ENCODE measurements around the gene LEP. TPM values are rescaled to one million over a fixed set of nuclear protein-coding genes. Genes with fewer than 3 reads are reported as not detected.

Gene LEP
- polyA plus RNA-seq, 3 donors, result 0.12 to 0.13 TPM; not detected in 1

DNA sequence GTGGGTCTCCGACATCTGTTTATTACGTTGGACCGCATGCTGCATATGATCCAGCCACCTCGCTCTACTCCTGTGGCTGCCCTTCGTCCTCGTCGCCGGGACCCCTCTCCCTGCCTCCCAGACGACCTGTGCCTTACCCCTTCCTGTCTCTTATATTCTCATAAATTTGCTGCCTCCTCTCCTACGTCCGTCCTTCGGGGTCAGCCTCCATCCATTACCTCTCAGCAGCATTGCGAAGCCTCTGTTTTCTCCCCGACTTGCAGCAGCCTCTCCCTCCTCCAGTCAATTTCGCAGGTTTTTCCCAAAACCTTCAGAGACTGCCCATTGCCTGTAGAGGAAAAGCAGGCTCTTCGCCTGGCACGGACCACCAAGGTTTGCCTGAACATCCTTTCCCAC, 39.4 kb upstream of the LEP start:
- H2AFZ ChIP-seq (ENCODE audit: insufficient read depth, low read depth, low read length, poor library complexity, severe bottlenecking), result peak overlapping the region; percentile 8
- no peaks in the 10 kb centered on the region for H4K20me1 ChIP-seq (ENCODE audit: insufficient read depth, low read length)
- Mint-ChIP-seq H3K27me3 (ENCODE audit: low read depth in 3 of 3) (peaks cover 46 to 58% (median 48%) of the 10 kb centered on the region in 3 donors), H3K4me3 (peak overlapping the region; percentile 51 to 91), H3K27ac (no peak overlapping the region), H3K36me3 (peaks cover 0 to 21% of the 10 kb centered on the region in 2 donors), H3K9me3 (peaks cover 2 to 28% (median 6%) of the 10 kb centered on the region in 7 donors), H3K4me1 (peaks cover 13% of the 10 kb centered on the region)
- H3K9me3 ChIP-seq (replicated peaks in 1 of 2; ENCODE audit: control insufficient read depth in 1 of 2, insufficient read depth in 1 of 2, low read length in 2 of 2), result peaks cover 3 to 15% of the 10 kb centered on the region in 2 donors
- no peak overlapping the region for H3K9ac ChIP-seq (ENCODE audit: insufficient read depth, low read length, poor library complexity, severe bottlenecking)
- TF ChIP-seq CTCF (IDR thresholded peaks at IDR 0.05), result no peak
- peak overlapping the region; percentile 41 for H3K4me2 ChIP-seq (replicated peaks; ENCODE audit: extremely low read depth, low read length, poor library complexity, severe bottlenecking)
- peaks cover 29 to 42% of the 10 kb centered on the region in 2 donors for H3K27me3 ChIP-seq (ENCODE audit: control insufficient read depth in 2 of 2, insufficient read depth in 2 of 2, low read length in 2 of 2)
- 12% methylated on average over 17 of the region's 17 CpGs for WGBS (ENCODE audit: insufficient coverage)
- no peak overlapping the region for H3K27ac ChIP-seq (ENCODE audit: low read depth in 1 of 2, low read length in 2 of 2)
- H3K79me2 ChIP-seq (ENCODE audit: insufficient read depth, low read length), result no peaks in the 10 kb centered on the region
- no peaks in the 10 kb centered on the region for H3K36me3 ChIP-seq (replicated peaks in 1 of 2; ENCODE audit: control insufficient read depth in 1 of 2, insufficient read depth in 2 of 2, low read length in 2 of 2)
- no peak for DNase-seq
- peak overlapping the region in 1 of 3 experiments; percentile 48 for H3K4me3 ChIP-seq (replicated peaks in 1 of 3; ENCODE audit: low read depth in 2 of 3, low read length in 3 of 3)
- intact Hi-C loops (cut with micrococcal nuclease), result no loop called here
- peaks cover 8% of the 10 kb centered on the region in 2 donors for H3K4me1 ChIP-seq (ENCODE audit: control insufficient read depth in 1 of 2, insufficient read depth in 2 of 2, low read length in 2 of 2)

DNA sequence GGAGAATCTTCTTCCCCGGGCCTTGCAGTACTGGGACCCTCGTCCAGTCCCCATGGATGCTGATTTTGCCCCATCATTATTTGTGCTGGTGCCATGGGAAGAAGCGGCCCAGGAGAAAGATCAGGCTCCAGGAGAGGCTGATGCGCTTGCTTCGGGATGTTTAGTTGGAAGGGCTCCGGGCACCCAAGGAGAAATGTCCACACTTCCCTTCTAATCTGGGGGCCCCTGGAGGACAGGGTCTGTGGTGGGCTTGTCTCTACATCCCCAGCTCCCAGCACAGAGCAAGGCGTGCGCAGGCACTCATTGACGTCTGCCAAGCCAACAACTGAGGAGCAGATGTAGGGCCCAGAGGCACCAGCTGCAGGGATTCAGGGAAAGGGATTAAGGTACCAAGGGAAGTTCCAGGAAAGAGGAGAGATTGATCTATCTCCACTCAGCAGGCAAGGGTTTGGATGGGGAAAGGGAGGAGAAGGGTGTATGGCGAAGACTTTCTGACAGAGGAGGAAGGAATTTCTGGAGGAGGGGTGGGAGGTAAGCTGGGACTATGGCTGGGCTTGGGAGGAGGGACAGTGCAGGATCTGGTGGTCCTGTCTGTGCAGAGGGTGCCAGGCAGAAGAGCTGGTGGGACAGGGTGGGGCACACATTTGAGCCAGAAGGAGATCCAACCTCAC, 38.7 kb upstream of the LEP start:
- TF ChIP-seq CTCF (IDR thresholded peaks at IDR 0.05), result no peak
- Mint-ChIP-seq H3K9me3 (peaks cover 0 to 20% (median 6%) of the 10 kb centered on the region in 7 donors), H3K36me3 (peaks cover 0 to 21% of the 10 kb centered on the region in 2 donors), H3K27me3 (ENCODE audit: low read depth in 3 of 3) (peaks cover 47 to 63% (median 51%) of the 10 kb centered on the region in 3 donors), H3K4me3 (peak overlapping the region in 1 of 2 donors; percentile 91), H3K4me1 (peaks cover 13% of the 10 kb centered on the region), H3K27ac (no peak overlapping the region)
- H3K27ac ChIP-seq (ENCODE audit: low read depth in 1 of 2, low read length in 2 of 2), result no peak overlapping the region
- H3K79me2 ChIP-seq (ENCODE audit: insufficient read depth, low read length), result no peaks in the 10 kb centered on the region
- H2AFZ ChIP-seq (ENCODE audit: insufficient read depth, low read depth, low read length, poor library complexity, severe bottlenecking), result no peak overlapping the region
- peaks cover 29 to 42% of the 10 kb centered on the region in 2 donors for H3K27me3 ChIP-seq (ENCODE audit: control insufficient read depth in 2 of 2, insufficient read depth in 2 of 2, low read length in 2 of 2)
- no peak overlapping the region for H3K4me2 ChIP-seq (replicated peaks; ENCODE audit: extremely low read depth, low read length, poor library complexity, severe bottlenecking)
- no peak overlapping the region for H3K4me3 ChIP-seq (replicated peaks in 1 of 3; ENCODE audit: low read depth in 2 of 3, low read length in 3 of 3)
- H3K9ac ChIP-seq (ENCODE audit: insufficient read depth, low read length, poor library complexity, severe bottlenecking), result no peak overlapping the region
- peaks cover 0 to 14% of the 10 kb centered on the region in 2 donors for H3K9me3 ChIP-seq (replicated peaks in 1 of 2; ENCODE audit: control insufficient read depth in 1 of 2, insufficient read depth in 1 of 2, low read length in 2 of 2)
- 86% methylated on average over 4 of the region's 10 CpGs for WGBS (ENCODE audit: insufficient coverage)
- intact Hi-C loops (cut with micrococcal nuclease), result no loop called here
- no peaks in the 10 kb centered on the region for H3K36me3 ChIP-seq (replicated peaks in 1 of 2; ENCODE audit: control insufficient read depth in 1 of 2, insufficient read depth in 2 of 2, low read length in 2 of 2)
- peaks cover 8% of the 10 kb centered on the region in 2 donors for H3K4me1 ChIP-seq (ENCODE audit: control insufficient read depth in 1 of 2, insufficient read depth in 2 of 2, low read length in 2 of 2)
- no peak for DNase-seq
- H4K20me1 ChIP-seq (ENCODE audit: insufficient read depth, low read length), result no peaks in the 10 kb centered on the region
